Measurements from ENCODE around the gene MT4. TPM values are rescaled to one million over a fixed set of nuclear protein-coding genes. Genes with fewer than 3 reads are reported as not detected.

The MT4 gene
- total RNA-seq, 2 experiments from 2014 or later = not detected

GRCh38 chr16:56608876-56609462, 44.1 kb downstream of the MT4 start:
- Mint-ChIP-seq H3K4me1 (peaks cover 50% of the 10 kb centered on the region), H3K4me3 (peak overlapping the region; percentile 92), H3K27ac (peak overlapping the region; percentile 96), H3K9me3 (no peaks in the 10 kb centered on the region), H3K27me3 (no peaks in the 10 kb centered on the region), H3K36me3 (ENCODE audit: low read depth) (peaks cover 3% of the 10 kb centered on the region)
- ChIA-PET POLR2A (interaction anchor here (1.0 kb wide), 1 partner anchor 17 kb away, joined by 3 read pairs; the partner anchor contains the start of gene MT1E), CTCF (interaction anchor here (1.0 to 1.7 kb wide), 6 partner anchors 9 to 92 kb away, joined by 3 to 6 read pairs (median 5); no protein-coding TSS in a partner anchor)
- no peak for DNase-seq

GRCh38 chr16:56609463-56609921, 44.6 kb downstream of the MT4 start:
- POLR2A ChIA-PET = interaction anchor here (1.0 kb wide), 1 partner anchor 16 kb away, joined by 3 read pairs; the partner anchor contains the start of gene MT1E
- Mint-ChIP-seq H3K4me3 (peak overlapping the region; percentile 92), H3K36me3 (ENCODE audit: low read depth) (peaks cover 3% of the 10 kb centered on the region), H3K4me1 (peaks cover 55% of the 10 kb centered on the region), H3K27me3 (no peaks in the 10 kb centered on the region), H3K9me3 (no peaks in the 10 kb centered on the region), H3K27ac (peak overlapping the region; percentile 96)
- peak; percentile 90 for DNase-seq
- CTCF ChIA-PET = interaction anchor here (1.4 to 1.6 kb wide), 2 partner anchors 9 to 92 kb away, joined by 5 to 6 read pairs; no protein-coding TSS in a partner anchor

GRCh38 chr16:56610017-56610608, 45.2 kb downstream of the MT4 start:
- H3K9me3 Mint-ChIP-seq = no peaks in the 10 kb centered on the region
- peaks cover 61% of the 10 kb centered on the region for H3K4me1 Mint-ChIP-seq
- H3K27me3 Mint-ChIP-seq = no peaks in the 10 kb centered on the region
- peak overlapping the region; percentile 96 for H3K27ac Mint-ChIP-seq
- ChIA-PET POLR2A (interaction anchor here (1.0 kb wide), 1 partner anchor 16 kb away, joined by 3 read pairs; the partner anchor contains the start of gene MT1E), CTCF (interaction anchor here (1.1 to 1.6 kb wide), 3 partner anchors 10 to 91 kb away, joined by 3 to 6 read pairs (median 5); no protein-coding TSS in a partner anchor)
- H3K36me3 Mint-ChIP-seq (ENCODE audit: low read depth) = peaks cover 3% of the 10 kb centered on the region
- H3K4me3 Mint-ChIP-seq = peak overlapping the region; percentile 92
- DNase-seq = peak; percentile 62

- peak; percentile 65 for DNase-seq
- peak overlapping the region; percentile 96 for H3K27ac Mint-ChIP-seq
- peaks cover 2% of the 10 kb centered on the region for H3K9me3 Mint-ChIP-seq
- H3K27me3 Mint-ChIP-seq = no peaks in the 10 kb centered on the region
- H3K4me3 Mint-ChIP-seq = peak overlapping the region; percentile 92
- CTCF ChIA-PET = interaction anchor here (1.1 to 2.6 kb wide), 4 partner anchors 10 to 91 kb away, joined by 3 to 11 read pairs (median 6); partner anchors contain the start of gene MT1E
- peaks cover 3% of the 10 kb centered on the region for H3K36me3 Mint-ChIP-seq (ENCODE audit: low read depth)
- POLR2A ChIA-PET = interaction anchor here (1.0 kb wide), 1 partner anchor 15 kb away, joined by 3 read pairs; the partner anchor contains the start of gene MT1E
- peaks cover 64% of the 10 kb centered on the region for H3K4me1 Mint-ChIP-seq
These were observed 45.8 kb downstream of the MT4 start for GRCh38 chr16:56610609-56611111.

GRCh38 chr16:56611281-56611833, 46.5 kb downstream of the MT4 start:
- Mint-ChIP-seq H3K27ac (peak overlapping the region; percentile 96), H3K4me1 (peaks cover 64% of the 10 kb centered on the region), H3K9me3 (peaks cover 2% of the 10 kb centered on the region), H3K36me3 (ENCODE audit: low read depth) (peaks cover 3% of the 10 kb centered on the region), H3K4me3 (no peak overlapping the region), H3K27me3 (no peaks in the 10 kb centered on the region)
- ChIA-PET CTCF (interaction anchor here (1.1 to 2.6 kb wide), 3 partner anchors 14 to 64 kb away, joined by 3 to 11 read pairs (median 3); partner anchors contain the start of gene MT1E), POLR2A (no interaction called here)
- DNase-seq = no peak

GRCh38 chr16:56613706-56614105, 48.8 kb downstream of the MT4 start:
- peaks cover 9% of the 10 kb centered on the region for H3K27me3 Mint-ChIP-seq
- peaks cover 2% of the 10 kb centered on the region for H3K9me3 Mint-ChIP-seq
- ChIA-PET CTCF (interaction anchor here (0.8 to 1.1 kb wide), 2 partner anchors 9 to 29 kb away, joined by 3 to 4 read pairs; no protein-coding TSS in a partner anchor), POLR2A (no interaction called here)
- H3K27ac Mint-ChIP-seq = no peak overlapping the region
- H3K4me1 Mint-ChIP-seq = peaks cover 65% of the 10 kb centered on the region
- H3K4me3 Mint-ChIP-seq = no peak overlapping the region
- peaks cover 3% of the 10 kb centered on the region for H3K36me3 Mint-ChIP-seq (ENCODE audit: low read depth)
- DNase-seq = no peak

- H3K27me3 Mint-ChIP-seq = peaks cover 11% of the 10 kb centered on the region
- H3K4me1 Mint-ChIP-seq = peaks cover 64% of the 10 kb centered on the region
- POLR2A ChIA-PET = no interaction called here
- no peak overlapping the region for H3K4me3 Mint-ChIP-seq
- CTCF ChIA-PET = interaction anchor here (0.8 to 1.5 kb wide), 2 partner anchors 9 to 10 kb away, joined by 4 read pairs; no protein-coding TSS in a partner anchor
- peaks cover 2% of the 10 kb centered on the region for H3K9me3 Mint-ChIP-seq
- no peak overlapping the region for H3K27ac Mint-ChIP-seq
- H3K36me3 Mint-ChIP-seq (ENCODE audit: low read depth) = no peaks in the 10 kb centered on the region
- DNase-seq = no peak
These were observed 49.7 kb downstream of the MT4 start for GRCh38 chr16:56614549-56614991.

- CTCF ChIA-PET = interaction anchor here (1.5 kb wide), 1 partner anchor 8 kb away, joined by 4 read pairs; no protein-coding TSS in a partner anchor
- Mint-ChIP-seq H3K9me3 (peaks cover 2% of the 10 kb centered on the region), H3K36me3 (ENCODE audit: low read depth) (no peaks in the 10 kb centered on the region), H3K27me3 (peaks cover 15% of the 10 kb centered on the region), H3K4me3 (no peak overlapping the region), H3K4me1 (peaks cover 60% of the 10 kb centered on the region), H3K27ac (no peak overlapping the region)
- DNase-seq = no peak
- POLR2A ChIA-PET = no interaction called here
These were observed 50.5 kb downstream of the MT4 start for GRCh38 chr16:56615353-56615752.

- peaks cover 17% of the 10 kb centered on the region for H3K27me3 Mint-ChIP-seq
- peaks cover 46% of the 10 kb centered on the region for H3K4me1 Mint-ChIP-seq
- H3K27ac Mint-ChIP-seq = peak overlapping the region; percentile 39
- POLR2A ChIA-PET = no interaction called here
- peak overlapping the region; percentile 69 for H3K4me3 Mint-ChIP-seq
- DNase-seq = no peak
- peaks cover 2% of the 10 kb centered on the region for H3K9me3 Mint-ChIP-seq
- CTCF ChIA-PET = interaction anchor here (1.2 kb wide), 1 partner anchor 12 kb away, joined by 4 read pairs; no protein-coding TSS in a partner anchor
- H3K36me3 Mint-ChIP-seq (ENCODE audit: low read depth) = no peaks in the 10 kb centered on the region
These were observed 51.8 kb downstream of the MT4 start for GRCh38 chr16:56616608-56617211.

- H3K27me3 Mint-ChIP-seq = peaks cover 18% of the 10 kb centered on the region
- peaks cover 2% of the 10 kb centered on the region for H3K9me3 Mint-ChIP-seq
- ChIA-PET CTCF (interaction anchor here (1.0 to 2.1 kb wide), 6 partner anchors 9 to 242 kb away, joined by 3 to 9 read pairs (median 4); partner anchors contain the start of gene MT2A), POLR2A (no interaction called here)
- H3K27ac Mint-ChIP-seq = peak overlapping the region; percentile 14
- H3K4me1 Mint-ChIP-seq = peaks cover 43% of the 10 kb centered on the region
- no peaks in the 10 kb centered on the region for H3K36me3 Mint-ChIP-seq (ENCODE audit: low read depth)
- H3K4me3 Mint-ChIP-seq = peak overlapping the region; percentile 69
- peak; percentile 73 for DNase-seq
These were observed 52.6 kb downstream of the MT4 start for GRCh38 chr16:56617212-56618085.

GRCh38 chr16:56618138-56618537, 53.3 kb downstream of the MT4 start:
- peaks cover 42% of the 10 kb centered on the region for H3K4me1 Mint-ChIP-seq
- H3K4me3 Mint-ChIP-seq = no peak overlapping the region
- peaks cover 2% of the 10 kb centered on the region for H3K9me3 Mint-ChIP-seq
- DNase-seq = no peak
- ChIA-PET CTCF (interaction anchor here (1.0 to 2.1 kb wide), 5 partner anchors 10 to 241 kb away, joined by 3 to 9 read pairs (median 4); partner anchors contain the start of gene MT2A), POLR2A (no interaction called here)
- H3K36me3 Mint-ChIP-seq (ENCODE audit: low read depth) = no peaks in the 10 kb centered on the region
- peaks cover 18% of the 10 kb centered on the region for H3K27me3 Mint-ChIP-seq
- peak overlapping the region; percentile 14 for H3K27ac Mint-ChIP-seq
